SK-N-SH (cell line): Measurements from ENCODE around the gene SNRPD1. TPM values are rescaled to one million over a fixed set of nuclear protein-coding genes. Genes with fewer than 3 reads are reported as not detected.
"Not testable (repeated sequence)": the region's sequence is repeated elsewhere in the genome, so short reads cannot be mapped to it uniquely, and the experiment has no call there.

Experiments used
- CTCF ChIA-PET: fragments of 300-600, 350-600 bp; formaldehyde crosslinking; extraction: SDS; loops from one replicate; lab custom pipeline; 2021; lab: Yijun Ruan, JAX
- POLR2A ChIA-PET: fragments of 350-600 bp; sonication (Branson Sonifier 250); formaldehyde crosslinking; extraction: SDS; loops from one replicate; lab custom pipeline; 2020; ENCODE audit warnings: antibody characterized with exemption, inconsistent platforms; lab: Yijun Ruan, JAX
- DNase-seq: peaks from one replicate; pipeline ENCODE4 v3.0.0; 2012
- H2AFZ ChIP-seq: fragments of 200-600 bp; sonication (generic); 2 replicates; pipeline ENCODE4 v1.8.1; 2016; ENCODE audit warnings: antibody characterized with exemption, mild to moderate bottlenecking, low read depth
- H3F3A ChIP-seq: fragments of 200-600 bp; sonication (generic); replicated peaks from 2 replicates; pipeline ENCODE3; 2016; ENCODE audit warnings: antibody characterized with exemption, mild to moderate bottlenecking; ENCODE audit not compliant: insufficient read depth
- H3K27ac ChIP-seq, 2 experiments: fragments of 200-500 bp in 1 of 2; fragments of 200-600 bp in 1 of 2; sonication (Bioruptor generic) in 1 of 2; sonication (generic), shearing (Covaris generic) in 1 of 2; 2 replicates each; pipeline versions ENCODE4 v1.5.1 to v1.6.1; 2014 to 2016; ENCODE audit warnings: low read depth in 2 of 2, inconsistent platforms in 1 of 2, low read length in 1 of 2, mild to moderate bottlenecking in 1 of 2, mixed read lengths in 1 of 2
- H3K27me3 ChIP-seq: fragments of 200-600 bp; sonication (generic), shearing (Covaris generic); 2 replicates; pipeline ENCODE4 v1.6.1; 2016; ENCODE audit warnings: mixed run types; ENCODE audit not compliant: insufficient read depth
- H3K36me3 ChIP-seq, 2 experiments: fragments of 200-500 bp in 1 of 2; fragments of 200-600 bp in 1 of 2; sonication (Bioruptor generic) in 1 of 2; sonication (generic) in 1 of 2; replicated peaks in 1 of 2; 2 replicates each; pipeline versions ENCODE3 to v1.5.1; 2014 to 2016; ENCODE audit warnings: low read length in 1 of 2, mild to moderate bottlenecking in 1 of 2; ENCODE audit not compliant: insufficient read depth in 2 of 2, control insufficient read depth in 1 of 2
- H3K4me1 ChIP-seq, 2 experiments: fragments of 200-500 bp in 1 of 2; fragments of 200-600 bp in 1 of 2; sonication (Bioruptor generic) in 1 of 2; sonication (generic), shearing (Covaris generic) in 1 of 2; 2 replicates each; pipeline versions ENCODE4 v1.5.1 to v1.6.1; 2014 to 2016; ENCODE audit warnings: low read depth in 1 of 2, low read length in 1 of 2, mixed run types in 1 of 2; ENCODE audit not compliant: insufficient read depth in 2 of 2, control insufficient read depth in 1 of 2
- H3K4me2 ChIP-seq: fragments of 200-600 bp; sonication (generic), shearing (Covaris generic); 2 replicates; pipeline ENCODE4 v1.6.1; 2017; ENCODE audit warnings: mixed run types
- H3K4me3 ChIP-seq, 2 experiments: fragments of 200-500 bp in 1 of 2; fragments of 200-600 bp in 1 of 2; sonication (Bioruptor generic) in 1 of 2; sonication (generic), shearing (Covaris generic) in 1 of 2; 2 replicates each; pipeline versions ENCODE4 v1.5.1 to v1.8.1; 2014 to 2016; ENCODE audit warnings: low read depth in 2 of 2, inconsistent platforms in 1 of 2, low read length in 1 of 2, mild to moderate bottlenecking in 1 of 2, mixed read lengths in 1 of 2, moderate library complexity in 1 of 2
- H3K79me2 ChIP-seq: fragments of 200-600 bp; sonication (generic); 2 replicates; pipeline ENCODE4 v1.8.1; 2017; ENCODE audit warnings: mild to moderate bottlenecking; ENCODE audit not compliant: insufficient read depth
- H3K9ac ChIP-seq: fragments of 200-600 bp; sonication (generic); 2 replicates; pipeline ENCODE4 v1.6.1; 2017; ENCODE audit warnings: mixed run types
- H3K9me2 ChIP-seq: fragments of 200-600 bp; sonication (generic); 2 replicates; pipeline ENCODE4 v1.6.1; 2017; ENCODE audit warnings: mixed run types
- H3K9me3 ChIP-seq: fragments of 200-600 bp; sonication (generic); 2 replicates; pipeline ENCODE4 v1.6.1; 2017; ENCODE audit warnings: mixed run types, mild to moderate bottlenecking, moderate library complexity
- H4K20me1 ChIP-seq: fragments of 200-600 bp; sonication (generic); 2 replicates; pipeline ENCODE4 v1.6.1; 2017; ENCODE audit warnings: mild to moderate bottlenecking, mixed run types; ENCODE audit not compliant: insufficient read depth
- ELF1 ChIP-seq: IDR thresholded peaks from 2 replicates; pipeline ENCODE4 v1.4.0; 2012
- FOXJ3 ChIP-seq: sonication (generic); formaldehyde crosslinking; IDR thresholded peaks from 2 replicates; pipeline ENCODE4 v1.5.1; 2020; ENCODE audit warnings: mild to moderate bottlenecking, missing genetic modification reagents
- FOXM1 ChIP-seq: IDR thresholded peaks from 2 replicates; pipeline ENCODE4 v1.4.0; 2012; ENCODE audit warnings: low read depth, mild to moderate bottlenecking
- GATA2 ChIP-seq: sonication (generic); formaldehyde crosslinking; IDR thresholded peaks from 2 replicates; pipeline ENCODE4 v1.5.0; 2020; ENCODE audit warnings: mild to moderate bottlenecking, missing genetic modification reagents
- MXI1 ChIP-seq: IDR thresholded peaks from 2 replicates; pipeline ENCODE4 v1.6.1; 2012; ENCODE audit warnings: mild to moderate bottlenecking, low read depth, low read length, improper control_type of control experiment
- NFIC ChIP-seq: IDR thresholded peaks from 2 replicates; pipeline ENCODE4 v1.4.0; 2012; ENCODE audit warnings: borderline replicate concordance
- POLR2AphosphoS5 ChIP-seq: IDR thresholded peaks from 2 replicates; pipeline ENCODE4 v1.6.1; 2012; ENCODE audit warnings: low read depth, low read length
- RXRA ChIP-seq: IDR thresholded peaks from 2 replicates; pipeline ENCODE4 v1.4.0; 2012; ENCODE audit warnings: low read depth, mild to moderate bottlenecking, borderline replicate concordance
- SMC3 ChIP-seq: IDR thresholded peaks from 2 replicates; pipeline ENCODE4 v1.6.1; 2012; ENCODE audit warnings: low read depth, low read length, improper control_type of control experiment
- TCF12 ChIP-seq: IDR thresholded peaks from 2 replicates; pipeline ENCODE4 v1.4.0; 2012
- WGBS: methylation state at CpG from one replicate; pipeline ENCODE4 v1.1.6; 2017; ENCODE audit warnings: low lambda C conversion rate; 5-methylcytosine and 5-hydroxymethylcytosine counted together
- polyA plus RNA-seq, 3 experiments: library from polyadenylated mRNA; depleted of rRNA; stranded (reverse); fragments of >200 nt; gene quantifications; 2 replicates each; pipeline ENCODE4 v1.2.3, GENCODE V29; 2012
- TF ChIP-seq, protein P1 (sequence below): fragments of 200-600 bp; sonication (generic); IDR thresholded peaks from 2 replicates; pipeline ENCODE4 v1.6.1; 2017; ENCODE audit warnings: antibody characterized with exemption, mild to moderate bottlenecking, moderate library complexity
- TF ChIP-seq, protein P2 (sequence below): IDR thresholded peaks from 2 replicates; pipeline ENCODE4 v1.4.0; 2012; ENCODE audit warnings: low read depth

The SNRPD1 gene
- polyA plus RNA-seq, 1 of the 3 experiments (the other 2 are of a cell fraction) = 24.6 TPM

DNA sequence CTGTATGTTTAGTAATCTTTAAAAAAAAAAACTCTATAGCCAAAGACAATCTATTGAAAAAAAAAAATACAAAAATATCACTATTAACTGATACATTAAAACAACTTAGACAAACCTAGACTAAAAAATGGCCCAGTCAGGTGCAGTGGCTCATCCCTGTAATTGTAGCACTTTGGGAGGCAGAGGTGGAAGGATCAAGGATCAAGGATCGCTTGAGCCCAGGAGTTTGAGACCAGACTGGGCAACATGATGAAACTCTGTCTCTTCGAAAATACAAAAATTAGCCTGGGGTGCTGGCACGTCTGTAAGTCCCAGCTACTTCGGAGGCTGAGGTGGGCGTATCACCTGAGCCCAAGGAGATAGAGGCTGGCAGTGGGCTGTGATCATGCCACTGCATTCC lies 27.7 kb upstream of the SNRPD1 start:
- Histone ChIP-seq H4K20me1 (peaks cover 11% of the 10 kb centered on the region), H3K79me2 (peaks cover 67% of the 10 kb centered on the region), H3K9me2 (no peaks in the 10 kb centered on the region), H3K9ac (no peak overlapping the region), H3K36me3 (peaks cover 0 to 19% of the 10 kb centered on the region in 2 experiments), H3F3A (no peaks in the 10 kb centered on the region), H3K27ac (no peak overlapping the region), H3K4me2 (no peak overlapping the region), H3K4me1 (no peaks in the 10 kb centered on the region), H2AFZ (no peak overlapping the region), H3K27me3 (no peaks in the 10 kb centered on the region), H3K9me3 (no peaks in the 10 kb centered on the region), H3K4me3 (no peak overlapping the region)
- ChIA-PET POLR2A (no interaction called here), CTCF (interaction anchor here (1.3 kb wide), 1 partner anchor 16 kb away, joined by 6 read pairs; the partner anchor contains the start of gene ESCO1)
- DNase-seq = no peak
- 90% methylated on average over 5 of the region's 5 CpGs for WGBS
- no peak for TF ChIP-seq POLR2AphosphoS5
- TF ChIP-seq, protein P1, sequence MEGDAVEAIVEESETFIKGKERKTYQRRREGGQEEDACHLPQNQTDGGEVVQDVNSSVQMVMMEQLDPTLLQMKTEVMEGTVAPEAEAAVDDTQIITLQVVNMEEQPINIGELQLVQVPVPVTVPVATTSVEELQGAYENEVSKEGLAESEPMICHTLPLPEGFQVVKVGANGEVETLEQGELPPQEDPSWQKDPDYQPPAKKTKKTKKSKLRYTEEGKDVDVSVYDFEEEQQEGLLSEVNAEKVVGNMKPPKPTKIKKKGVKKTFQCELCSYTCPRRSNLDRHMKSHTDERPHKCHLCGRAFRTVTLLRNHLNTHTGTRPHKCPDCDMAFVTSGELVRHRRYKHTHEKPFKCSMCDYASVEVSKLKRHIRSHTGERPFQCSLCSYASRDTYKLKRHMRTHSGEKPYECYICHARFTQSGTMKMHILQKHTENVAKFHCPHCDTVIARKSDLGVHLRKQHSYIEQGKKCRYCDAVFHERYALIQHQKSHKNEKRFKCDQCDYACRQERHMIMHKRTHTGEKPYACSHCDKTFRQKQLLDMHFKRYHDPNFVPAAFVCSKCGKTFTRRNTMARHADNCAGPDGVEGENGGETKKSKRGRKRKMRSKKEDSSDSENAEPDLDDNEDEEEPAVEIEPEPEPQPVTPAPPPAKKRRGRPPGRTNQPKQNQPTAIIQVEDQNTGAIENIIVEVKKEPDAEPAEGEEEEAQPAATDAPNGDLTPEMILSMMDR = no peak
- TF ChIP-seq, protein P2, sequence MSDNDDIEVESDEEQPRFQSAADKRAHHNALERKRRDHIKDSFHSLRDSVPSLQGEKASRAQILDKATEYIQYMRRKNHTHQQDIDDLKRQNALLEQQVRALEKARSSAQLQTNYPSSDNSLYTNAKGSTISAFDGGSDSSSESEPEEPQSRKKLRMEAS = no peak
- no peak for TF ChIP-seq GATA2
- TF ChIP-seq SMC3 = no peak
- TF ChIP-seq FOXM1 = no peak
- TF ChIP-seq NFIC = no peak
- no peak for TF ChIP-seq MXI1
- no peak for TF ChIP-seq FOXJ3 (CRISPR knock-in tag)
- no peak for TF ChIP-seq RXRA
- no peak for TF ChIP-seq ELF1
- no peak for TF ChIP-seq TCF12

DNA sequence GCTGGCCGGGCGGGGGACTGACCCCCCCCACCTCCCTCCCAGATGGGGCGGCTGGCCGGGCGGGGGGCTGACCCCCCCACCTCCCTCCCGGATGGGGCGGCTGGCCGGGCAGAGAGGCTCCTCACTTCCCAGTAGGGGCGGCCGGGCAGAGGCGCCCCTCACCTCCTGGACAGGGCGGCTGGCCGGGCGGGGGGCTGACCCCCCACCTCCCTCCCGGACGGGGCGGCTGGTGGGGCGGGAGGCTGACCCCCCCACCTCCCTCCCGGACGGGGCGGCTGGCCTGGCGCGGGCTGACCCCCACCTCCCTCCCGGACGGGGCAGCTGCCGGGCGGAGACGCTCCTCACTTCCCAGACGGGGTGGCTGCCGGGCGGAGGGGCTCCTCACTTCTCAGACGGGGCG lies 19.8 kb upstream of the SNRPD1 start:
- H3K4me3 ChIP-seq, H3K9ac ChIP-seq, H3F3A ChIP-seq, DNase-seq, H3K27me3 ChIP-seq, H3K4me1 ChIP-seq, H3K9me2 ChIP-seq, H3K9me3 ChIP-seq, H3K4me2 ChIP-seq, POLR2A ChIA-PET, CTCF ChIA-PET, H2AFZ ChIP-seq, H3K27ac ChIP-seq: not testable (repeated sequence)
- no CpG with 5 or more reads among the region's 33 CpGs for WGBS
- peaks cover 0 to 14% of the 10 kb centered on the region in 2 experiments for H3K36me3 ChIP-seq
- H3K79me2 ChIP-seq = peaks cover 79% of the 10 kb centered on the region
- H4K20me1 ChIP-seq = peaks cover 14% of the 10 kb centered on the region
